ENCODE results near the gene NRF1. TPM values are rescaled to one million over a fixed set of nuclear protein-coding genes. Genes with fewer than 3 reads are reported as not detected.
"Not testable (repeated sequence)": the region's sequence is repeated elsewhere in the genome, so short reads cannot be mapped to it uniquely, and the experiment has no call there.

The NRF1 gene
- total RNA-seq, 1 donor from 2014 or later, result 29.7 TPM

- H3K9me3 Mint-ChIP-seq (ENCODE audit: low read depth), result no peaks in the 10 kb centered on the region
- no peak for TF ChIP-seq CTCF (IDR thresholded peaks at IDR 0.05; ENCODE audit: unreplicated experiment)
- no peak overlapping the region for H3K4me3 Mint-ChIP-seq (ENCODE audit: low read depth)
- DNase-seq (ENCODE audit: low spot score, unreplicated experiment), result no peak
- no peak overlapping the region for H3K27ac Mint-ChIP-seq
- peaks cover 2% of the 10 kb centered on the region for H3K36me3 Mint-ChIP-seq (ENCODE audit: insufficient read depth)
- H3K4me1 Mint-ChIP-seq (ENCODE audit: low read depth), result peaks cover 10% of the 10 kb centered on the region
- H3K27me3 Mint-ChIP-seq, result no peaks in the 10 kb centered on the region
These were observed 15.4 kb downstream of the NRF1 start for GRCh38 chr7:129626896-129627295.

GRCh38 chr7:129630341-129630740, 18.8 kb downstream of the NRF1 start:
- no peak for TF ChIP-seq CTCF (IDR thresholded peaks at IDR 0.05; ENCODE audit: unreplicated experiment)
- H3K36me3 Mint-ChIP-seq (ENCODE audit: insufficient read depth), result no peaks in the 10 kb centered on the region
- no peak overlapping the region for H3K27ac Mint-ChIP-seq
- no peak for DNase-seq (ENCODE audit: low spot score, unreplicated experiment)
- no peak overlapping the region for H3K4me3 Mint-ChIP-seq (ENCODE audit: low read depth)
- H3K9me3 Mint-ChIP-seq (ENCODE audit: low read depth), result no peaks in the 10 kb centered on the region
- no peaks in the 10 kb centered on the region for H3K27me3 Mint-ChIP-seq
- H3K4me1 Mint-ChIP-seq (ENCODE audit: low read depth), result peaks cover 17% of the 10 kb centered on the region

- no peak for DNase-seq (ENCODE audit: low spot score, unreplicated experiment)
- no peaks in the 10 kb centered on the region for H3K36me3 Mint-ChIP-seq (ENCODE audit: insufficient read depth)
These were observed 23.0 kb downstream of the NRF1 start for GRCh38 chr7:129634361-129635034.

GRCh38 chr7:129635300-129636029, 23.9 kb downstream of the NRF1 start:
- TF ChIP-seq CTCF (IDR thresholded peaks at IDR 0.05; ENCODE audit: unreplicated experiment), result peak; percentile 73
- Mint-ChIP-seq H3K9me3 (ENCODE audit: low read depth) (no peaks in the 10 kb centered on the region), H3K4me3 (ENCODE audit: low read depth) (no peak overlapping the region), H3K27ac (peak overlapping the region; percentile 89), H3K36me3 (ENCODE audit: insufficient read depth) (no peaks in the 10 kb centered on the region), H3K4me1 (ENCODE audit: low read depth) (peaks cover 13% of the 10 kb centered on the region), H3K27me3 (no peaks in the 10 kb centered on the region)
- DNase-seq (ENCODE audit: low spot score, unreplicated experiment), result peak; percentile 14

More at GRCh38 chr7:129634361-129635034, 23.0 kb downstream of the NRF1 start:
- TF ChIP-seq CTCF (IDR thresholded peaks at IDR 0.05; ENCODE audit: unreplicated experiment), result no peak
- Mint-ChIP-seq H3K4me1 (ENCODE audit: low read depth) (peaks cover 19% of the 10 kb centered on the region), H3K9me3 (ENCODE audit: low read depth) (no peaks in the 10 kb centered on the region), H3K27me3 (no peaks in the 10 kb centered on the region), H3K27ac (peak overlapping the region; percentile 21), H3K4me3 (ENCODE audit: low read depth) (no peak overlapping the region)

- H3K9me3 Mint-ChIP-seq (ENCODE audit: low read depth); DNase-seq (ENCODE audit: low spot score, unreplicated experiment); H3K36me3 Mint-ChIP-seq (ENCODE audit: insufficient read depth); H3K27ac Mint-ChIP-seq; H3K27me3 Mint-ChIP-seq; H3K4me3 Mint-ChIP-seq (ENCODE audit: low read depth): not testable (repeated sequence)
- peaks cover 12% of the 10 kb centered on the region for H3K4me1 Mint-ChIP-seq (ENCODE audit: low read depth)
These were observed 24.6 kb downstream of the NRF1 start for GRCh38 chr7:129636030-129636550.

All from progenitor cell of endocrine pancreas (in vitro differentiated cells).